HTR-8/SVneo (cell line): ENCODE measurements around the gene METTL21A.
"Not testable (repeated sequence)": the region's sequence is repeated elsewhere in the genome, so short reads cannot be mapped to it uniquely, and the experiment has no call there.

Experiments used
- DNase-seq: peaks from one replicate; pipeline ENCODE4 v3.0.0; 2011; ENCODE audit warnings: low spot score, mixed read lengths; ENCODE audit not compliant: insufficient read length
- FAIRE-seq: peaks from 2 replicates; lab custom pipeline; 2011; peaks lifted over from hg19 to GRCh38; lab: Jason Lieb, UNC

Gene METTL21A

DNA sequence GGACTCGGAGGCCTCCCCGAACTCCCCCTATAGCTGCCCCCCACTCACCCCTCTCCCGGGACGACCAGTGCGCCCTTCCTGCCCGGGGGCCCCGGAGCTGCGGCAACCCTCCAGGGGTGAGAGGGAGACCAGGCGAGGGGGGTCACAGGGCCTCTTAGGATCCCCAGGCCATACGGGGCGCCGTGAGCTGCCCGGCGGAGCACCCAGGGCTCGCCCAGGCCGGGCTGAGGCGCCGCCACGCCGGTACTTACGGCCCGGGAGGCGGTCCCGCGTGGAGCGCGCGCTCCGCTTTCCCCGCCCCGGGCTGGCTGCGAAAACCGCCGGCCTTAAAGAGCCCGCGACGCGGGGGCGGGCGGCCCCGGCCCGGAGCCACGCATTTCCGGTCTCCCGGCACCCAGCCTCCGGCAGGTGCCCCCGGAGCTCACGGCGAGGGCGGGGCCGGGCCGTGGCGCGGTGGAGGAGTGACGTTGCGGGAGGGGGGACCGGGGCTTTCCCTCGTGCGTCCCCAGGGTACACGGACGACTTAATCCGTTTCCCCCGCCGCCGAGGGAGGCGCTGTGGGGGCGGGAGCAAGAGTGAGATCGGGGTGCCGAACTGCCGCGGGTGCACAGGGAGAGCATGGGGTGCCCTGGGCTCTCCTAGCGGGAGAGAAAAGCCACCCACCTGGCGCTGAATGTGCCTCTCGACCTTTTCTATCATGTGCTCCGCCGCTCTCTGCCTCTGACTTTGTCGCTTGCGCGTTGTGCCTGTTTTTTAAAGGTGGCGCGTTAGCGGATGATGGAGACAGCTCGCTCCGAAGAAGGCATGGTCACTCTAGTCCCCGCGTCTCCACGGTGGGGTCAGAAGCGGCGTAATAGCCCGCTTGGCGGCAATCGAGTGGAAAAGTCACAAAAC, at the start of gene METTL21A:
TSS of gene METTL21A (minus strand) at position 381 of the 894 bp plus-strand sequence. CDS start 1,019 bp downstream, outside the sequence.
- DNase-seq (peak; percentile 81), FAIRE-seq (no peak)

DNA sequence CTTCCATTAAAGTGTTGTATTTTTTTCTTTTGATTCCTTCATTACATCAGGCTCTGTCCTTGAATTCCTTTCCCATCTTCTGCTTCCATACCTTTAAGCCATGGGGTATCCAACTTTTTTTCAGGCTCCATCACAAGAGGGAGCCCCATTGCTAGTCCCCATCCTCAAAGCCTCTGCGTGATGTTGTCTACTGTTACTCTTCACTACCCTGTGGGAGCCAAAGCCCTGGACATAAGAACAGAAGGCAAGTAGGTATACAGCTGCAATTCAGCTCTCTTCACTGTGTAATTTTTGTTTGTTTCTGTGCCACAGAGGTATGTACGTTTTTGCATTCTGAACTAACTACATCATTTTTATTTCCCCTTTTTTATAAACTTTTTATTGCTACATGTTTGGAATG, 49.6 kb upstream of the METTL21A start:
- DNase-seq (no peak), FAIRE-seq (no peak)

DNA sequence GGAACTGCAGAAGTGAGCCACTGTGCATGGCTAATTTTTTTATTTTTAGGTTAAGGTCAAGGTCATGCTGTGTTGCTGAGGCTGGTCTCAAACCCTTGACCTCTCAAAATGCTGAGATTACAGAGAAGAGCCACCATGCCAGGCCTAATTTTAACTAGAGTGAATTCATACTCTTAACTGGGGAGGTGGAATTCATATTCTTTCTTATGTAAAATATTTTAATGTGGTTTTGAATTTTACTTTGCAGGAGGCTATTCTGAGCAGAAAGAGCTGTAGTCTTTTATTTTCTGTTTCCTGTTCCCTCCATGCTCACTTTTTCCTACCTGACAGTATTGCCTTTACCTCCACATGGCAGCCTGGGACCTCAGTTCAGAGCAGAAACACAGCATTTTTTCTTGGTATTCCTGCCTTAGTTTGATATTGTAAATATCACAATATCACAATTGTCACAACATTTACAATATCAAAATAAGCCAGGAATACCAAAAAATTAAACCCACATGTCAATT, 49.1 kb upstream of the METTL21A start:
- FAIRE-seq (no peak), DNase-seq (no peak)

DNA sequence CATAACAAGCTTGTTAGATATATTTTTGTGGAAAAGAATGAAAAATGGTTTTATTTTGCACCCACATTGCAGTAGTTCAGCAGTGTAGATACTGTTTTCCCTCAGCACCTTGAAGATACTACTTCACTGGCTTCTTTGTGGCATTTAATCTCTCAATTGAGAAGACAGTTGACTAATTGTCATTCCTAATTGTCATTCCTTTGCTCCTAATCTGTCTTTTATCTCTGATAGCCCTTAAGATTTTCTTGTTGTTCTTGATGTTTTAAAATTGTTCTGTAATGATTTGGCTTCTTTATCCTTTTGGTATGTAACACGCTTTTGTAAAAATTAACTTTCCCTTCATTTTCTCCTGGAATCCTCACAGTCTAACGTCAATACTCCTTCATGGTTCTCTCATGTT, 48.2 kb upstream of the METTL21A start:
- FAIRE-seq, result no peak
- DNase-seq, result no peak

DNA sequence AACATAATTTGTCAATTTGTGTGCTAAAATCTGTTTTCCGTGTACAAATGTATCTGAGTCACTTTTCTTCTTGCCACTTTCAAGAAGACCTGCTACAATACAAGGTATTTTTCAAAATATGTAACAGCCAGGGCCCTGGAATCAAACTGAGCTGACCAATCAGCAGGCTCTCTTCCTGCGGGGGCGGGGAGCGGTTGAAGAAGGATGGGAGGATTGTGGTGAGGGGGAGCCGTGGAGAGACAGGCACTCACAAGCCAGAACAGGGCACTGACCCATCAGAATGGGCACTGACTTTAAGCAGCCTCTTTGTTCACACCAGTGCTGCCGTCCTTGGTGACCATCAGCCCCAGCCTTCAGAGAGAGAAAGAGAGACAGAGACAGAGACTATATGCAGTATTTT, 45.7 kb upstream of the METTL21A start:
- FAIRE-seq (no peak), DNase-seq (no peak)

DNA sequence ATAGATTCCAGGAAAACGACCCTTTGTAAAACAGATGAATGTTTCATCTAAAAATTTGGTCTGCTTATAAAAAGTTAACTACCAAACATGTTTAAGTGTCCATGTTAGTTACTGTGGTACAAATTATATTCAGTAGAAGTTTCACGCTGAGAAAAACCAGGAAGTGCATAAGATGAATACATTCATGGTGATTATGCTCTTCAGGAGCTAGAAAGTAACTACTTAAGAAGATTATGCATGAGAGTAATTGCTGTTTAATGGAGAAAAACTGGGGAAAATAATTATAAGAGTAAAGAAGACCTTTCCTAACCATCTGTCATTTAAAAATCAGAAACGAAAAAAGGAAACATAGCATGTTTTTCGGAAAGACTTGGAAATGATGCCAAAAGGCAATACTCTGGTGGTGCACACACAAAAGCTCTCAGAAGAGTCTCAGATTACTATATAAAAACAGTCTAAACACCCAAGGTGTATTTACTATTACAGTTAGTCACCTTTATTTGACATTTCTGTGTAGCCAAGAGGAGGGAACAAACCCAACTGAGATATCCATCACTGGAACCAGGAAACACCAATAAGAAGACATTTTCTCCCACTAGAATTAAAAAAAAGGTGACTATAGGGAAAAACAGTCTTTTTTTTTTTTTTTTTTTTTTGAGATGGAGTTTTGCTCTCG, 38.8 kb upstream of the METTL21A start:
- DNase-seq, result no peak
- FAIRE-seq, result no peak

DNA sequence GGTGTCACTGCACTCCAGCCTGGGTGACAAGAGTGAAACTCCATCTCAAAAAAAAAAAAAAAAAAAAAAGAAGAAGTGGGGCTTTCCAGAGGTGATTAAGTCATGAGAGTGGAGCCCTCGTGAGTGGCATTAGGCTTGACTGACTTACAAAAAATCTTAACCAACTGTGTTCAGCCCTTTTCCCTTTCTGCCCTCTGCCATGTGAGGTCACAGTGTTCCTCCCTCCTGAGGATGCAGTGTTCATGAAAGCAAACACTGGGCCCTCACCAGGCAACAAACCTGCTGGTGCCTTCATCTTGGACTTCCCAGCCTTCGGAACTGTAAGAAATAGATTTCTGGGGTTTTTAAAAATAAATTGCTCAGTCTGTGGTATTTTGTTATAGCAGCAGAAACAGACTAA, 37.0 kb upstream of the METTL21A start:
- FAIRE-seq, result no peak
- no peak for DNase-seq

DNA sequence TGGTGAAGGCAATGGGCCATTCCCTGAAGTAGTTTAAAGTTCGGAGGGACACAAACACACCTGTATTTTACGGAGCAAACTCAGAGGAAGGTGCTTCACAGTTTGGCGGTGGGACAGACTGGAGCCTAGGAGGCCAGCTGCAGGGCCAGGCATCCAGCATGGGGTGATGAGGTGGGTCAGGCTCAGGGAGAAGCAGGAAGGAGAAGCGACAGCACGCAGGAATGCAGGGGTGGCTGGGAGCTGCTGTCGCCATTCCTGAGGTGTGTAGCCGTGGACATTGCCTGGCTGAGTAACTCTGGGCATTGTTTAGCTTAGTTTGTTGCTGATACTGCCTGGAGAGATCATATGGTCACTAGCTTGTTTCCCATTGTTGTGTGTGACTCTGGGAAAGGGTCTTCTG, 35.8 kb upstream of the METTL21A start:
- DNase-seq (no peak), FAIRE-seq (no peak)

DNA sequence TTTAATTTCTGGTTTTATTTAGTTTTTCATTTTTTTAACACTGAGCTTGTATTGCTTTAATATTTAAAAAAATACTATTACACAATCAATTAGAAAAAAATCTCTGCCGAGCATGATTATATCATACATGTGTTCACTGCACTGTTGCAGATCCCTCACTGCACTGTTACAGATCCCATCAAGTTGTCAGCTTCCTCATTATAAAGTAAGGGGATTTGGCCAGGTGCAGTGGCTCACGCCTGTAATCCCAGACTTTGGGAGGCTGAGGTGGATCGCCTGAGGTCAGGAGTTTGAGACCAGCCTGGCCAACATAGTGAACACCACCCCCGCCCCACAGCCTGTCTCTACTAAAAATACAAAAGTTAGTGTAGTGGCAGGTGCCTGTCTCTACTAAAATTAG, 33.0 kb upstream of the METTL21A start:
- DNase-seq, result no peak

DNA sequence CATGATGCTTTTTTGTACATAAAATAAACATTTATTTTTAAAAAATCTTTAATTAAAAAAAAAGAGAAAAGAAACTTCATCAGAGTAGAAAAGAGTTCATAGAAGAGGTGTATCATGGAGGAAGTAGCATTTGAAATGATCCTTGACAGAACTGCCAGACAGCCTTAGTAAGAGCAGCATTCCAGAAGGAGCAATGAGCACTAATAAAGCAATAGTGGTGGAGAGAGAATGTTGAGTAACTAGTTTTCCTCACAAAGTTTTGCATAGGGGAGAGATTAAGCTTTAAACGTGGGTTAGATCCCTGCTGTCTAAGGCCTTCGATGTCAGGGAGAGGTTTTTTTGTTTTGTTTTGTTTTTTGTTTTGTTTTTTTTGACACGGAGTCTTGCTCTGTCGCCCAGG, 29.8 kb upstream of the METTL21A start:
- DNase-seq, result no peak
- no peak for FAIRE-seq

More for the DNA sequence above, 33.0 kb upstream of the METTL21A start:
- no peak for FAIRE-seq

DNA sequence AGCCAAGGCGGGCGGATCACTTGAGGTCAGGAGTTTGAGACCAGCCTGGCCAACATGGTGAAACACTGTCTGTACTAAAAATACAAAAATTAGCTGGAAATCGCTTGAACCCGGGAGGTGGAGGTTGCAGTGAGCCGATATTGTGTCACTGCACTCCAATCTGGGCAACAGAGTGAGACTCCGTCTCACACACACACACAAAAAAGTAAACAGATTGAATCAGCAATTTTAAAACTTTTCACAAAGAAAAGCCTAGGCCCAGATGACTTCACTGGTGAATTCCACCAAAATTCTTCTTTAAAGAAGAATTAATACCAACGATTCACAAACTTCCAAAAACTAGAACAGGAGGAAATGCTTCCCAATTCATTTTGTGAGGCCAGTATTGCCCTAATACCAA, 21.4 kb upstream of the METTL21A start:
- FAIRE-seq, DNase-seq: not testable (repeated sequence)

DNA sequence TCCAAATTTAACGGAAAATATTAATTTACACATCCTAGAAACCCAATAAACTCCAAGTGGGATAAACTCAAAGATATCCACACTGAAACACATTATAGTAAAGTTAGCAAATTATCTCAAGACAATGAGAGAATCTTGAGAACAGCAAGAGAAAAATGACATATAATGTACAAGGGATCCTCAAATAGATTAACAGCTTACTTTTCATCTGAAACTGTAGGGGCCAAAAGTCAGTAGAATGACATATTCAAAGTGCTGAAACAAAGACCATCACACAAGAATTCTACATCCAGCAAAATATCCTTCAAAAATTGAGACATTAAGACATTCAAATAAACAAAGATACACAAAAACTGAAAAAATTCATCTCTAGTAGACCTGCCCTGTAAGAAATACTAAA, 18.7 kb upstream of the METTL21A start:
- FAIRE-seq, result no peak
- no peak for DNase-seq

DNA sequence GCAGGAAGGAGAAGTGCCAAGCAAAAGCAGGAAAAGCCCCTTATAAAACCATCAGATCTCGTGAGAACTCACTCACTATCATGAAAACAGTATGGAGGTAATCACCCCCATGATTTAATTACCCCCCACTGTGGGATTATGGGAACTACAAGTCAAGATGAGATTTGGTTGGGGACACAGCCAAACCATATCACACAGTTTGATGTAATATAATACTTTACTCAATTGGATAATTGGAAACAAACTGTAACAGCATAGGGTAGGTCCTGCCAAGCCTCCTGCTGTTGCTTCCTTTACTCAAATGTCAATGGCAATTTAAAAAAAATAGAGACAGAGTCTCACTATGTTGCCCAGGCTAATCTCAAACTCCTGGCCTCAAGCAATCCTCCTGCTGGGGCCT, 15.5 kb upstream of the METTL21A start:
- DNase-seq (no peak), FAIRE-seq (no peak)

DNA sequence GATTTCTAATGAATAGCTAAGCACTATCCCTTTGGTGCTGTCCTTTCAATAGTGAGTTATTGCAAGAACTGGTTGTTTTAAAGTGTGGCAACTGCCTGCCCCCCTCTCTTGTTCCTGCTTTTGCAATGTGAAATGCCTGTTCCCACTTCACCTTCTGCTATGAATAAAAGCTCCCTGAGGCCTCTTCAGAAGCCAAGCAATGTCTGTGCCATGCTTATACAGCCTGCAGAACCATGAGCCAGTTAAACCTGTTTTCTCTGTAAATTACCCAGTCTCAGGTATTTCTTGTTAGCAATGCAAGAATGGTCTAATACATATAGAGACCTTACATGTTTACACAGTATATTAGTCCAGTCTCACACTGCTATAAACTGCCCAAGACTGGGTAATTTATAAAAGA, 15.0 kb upstream of the METTL21A start:
- DNase-seq, result no peak

DNA sequence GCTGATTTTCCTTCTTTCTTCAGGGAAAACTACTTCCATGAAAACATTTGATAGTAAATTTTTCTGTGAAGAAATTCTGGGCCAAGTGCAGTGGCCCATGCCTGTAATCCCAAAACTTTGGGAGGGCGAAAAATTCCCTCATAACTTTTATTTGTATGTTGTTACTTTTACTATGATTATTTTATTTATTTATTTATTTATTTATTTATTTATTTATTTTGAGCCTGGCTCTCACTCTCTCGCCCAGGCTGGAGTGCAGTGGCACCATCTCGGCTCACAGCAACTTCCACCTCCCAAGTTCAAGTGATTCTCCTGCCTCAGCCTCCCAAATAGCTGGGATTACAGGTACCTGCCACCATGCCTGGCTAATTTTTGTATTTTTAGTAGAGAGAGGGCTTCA, 14.1 kb upstream of the METTL21A start:
- DNase-seq, FAIRE-seq: not testable (repeated sequence)

More for the DNA sequence above, 15.0 kb upstream of the METTL21A start:
- no peak for FAIRE-seq

DNA sequence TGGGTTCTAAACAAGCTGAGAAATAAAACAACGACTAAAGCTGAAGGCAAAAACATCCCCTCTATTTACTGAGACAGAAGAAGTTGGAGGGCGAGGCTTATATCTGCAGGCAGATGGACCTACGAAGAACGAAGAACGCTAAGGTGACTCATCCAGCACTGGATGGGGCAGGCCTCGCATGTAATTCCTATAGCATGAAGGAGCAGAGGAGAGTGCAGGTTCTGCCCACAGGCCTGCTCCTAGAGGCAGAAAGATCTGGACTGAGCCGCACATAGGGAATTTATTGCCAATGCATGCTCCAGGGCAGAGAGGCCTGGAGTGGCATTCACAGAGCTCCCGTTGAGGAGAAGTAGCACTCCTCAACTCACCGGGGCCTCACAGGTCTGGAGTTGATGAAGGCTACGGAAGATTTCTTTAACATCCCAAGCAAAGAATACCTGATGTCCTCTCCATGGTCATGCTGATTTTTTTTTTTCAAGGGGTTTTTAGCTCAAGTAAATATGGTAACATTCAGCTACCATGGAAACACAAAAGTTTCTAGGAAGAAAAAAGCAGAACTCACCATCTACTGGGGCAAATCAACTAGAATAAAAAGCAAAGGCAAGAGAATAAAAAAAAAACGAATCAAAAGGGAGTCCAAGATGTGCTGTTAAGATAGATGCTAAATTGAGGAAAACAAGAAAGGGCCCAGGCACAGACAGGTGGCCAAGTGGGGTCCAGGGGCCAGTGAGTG, 10.4 kb upstream of the METTL21A start:
- FAIRE-seq (no peak), DNase-seq (no peak)

DNA sequence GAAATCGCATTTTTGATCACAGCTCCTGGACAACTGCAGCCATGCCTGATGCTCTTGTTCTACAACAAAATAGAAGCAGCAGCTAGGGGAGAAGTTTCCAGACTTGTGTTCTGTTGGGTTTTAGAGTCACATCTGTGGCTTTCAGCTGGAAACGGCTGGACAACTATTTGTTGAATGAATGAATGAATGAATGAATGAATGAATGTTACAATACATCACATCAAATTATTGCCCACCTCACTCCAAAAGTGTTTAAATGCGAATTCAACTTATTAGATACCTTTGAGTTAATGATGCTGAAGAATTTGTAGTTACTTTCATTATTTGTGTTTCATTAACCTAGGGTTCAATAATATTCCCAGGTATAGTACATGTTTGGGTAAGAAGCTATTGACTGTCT, 8.5 kb upstream of the METTL21A start:
- DNase-seq (no peak), FAIRE-seq (no peak)

DNA sequence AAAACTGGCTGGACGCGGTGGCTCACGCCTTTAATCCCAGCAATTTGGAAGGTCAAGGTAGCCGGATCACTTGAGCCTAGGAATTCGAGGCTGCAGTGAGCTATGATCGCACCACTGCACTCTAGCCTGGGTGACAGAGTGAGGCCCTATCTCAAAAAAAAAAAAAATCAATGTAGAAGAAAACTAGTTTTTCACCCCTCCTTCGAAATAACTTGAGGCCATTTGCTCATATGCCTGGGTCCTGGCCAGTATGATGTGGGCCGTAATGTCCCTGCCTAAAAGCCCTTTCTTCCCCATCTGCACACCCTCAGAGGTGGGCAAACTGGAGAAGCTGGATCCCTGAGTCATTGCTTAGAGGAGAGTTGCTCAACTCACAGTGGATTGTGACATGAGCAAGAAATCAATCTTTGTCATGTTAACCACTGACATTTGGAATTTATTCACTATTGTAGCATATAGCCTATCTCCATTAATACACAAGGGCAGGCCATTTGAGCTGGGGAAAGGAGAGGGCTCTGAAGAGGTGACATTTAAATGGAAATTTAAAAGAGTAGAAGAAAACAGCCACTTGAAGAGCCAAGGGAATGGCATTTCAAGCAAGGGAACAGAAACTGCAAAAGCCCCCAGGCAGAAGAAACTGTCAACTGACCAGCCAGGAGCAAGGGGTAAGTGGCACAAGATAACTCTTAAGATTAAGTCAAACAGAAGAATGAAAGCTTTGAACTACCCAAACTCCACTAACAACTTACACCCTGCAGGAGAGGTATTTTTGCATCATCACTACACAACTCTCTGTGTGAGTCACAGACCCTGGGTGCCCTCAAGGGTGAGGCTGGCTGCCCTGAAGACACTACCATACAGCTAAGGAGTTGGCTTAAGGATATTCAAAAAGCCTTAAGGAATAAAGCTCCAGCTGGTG, 7.6 kb upstream of the METTL21A start:
- peak; percentile 62 for DNase-seq
- FAIRE-seq, result peak; percentile 51

DNA sequence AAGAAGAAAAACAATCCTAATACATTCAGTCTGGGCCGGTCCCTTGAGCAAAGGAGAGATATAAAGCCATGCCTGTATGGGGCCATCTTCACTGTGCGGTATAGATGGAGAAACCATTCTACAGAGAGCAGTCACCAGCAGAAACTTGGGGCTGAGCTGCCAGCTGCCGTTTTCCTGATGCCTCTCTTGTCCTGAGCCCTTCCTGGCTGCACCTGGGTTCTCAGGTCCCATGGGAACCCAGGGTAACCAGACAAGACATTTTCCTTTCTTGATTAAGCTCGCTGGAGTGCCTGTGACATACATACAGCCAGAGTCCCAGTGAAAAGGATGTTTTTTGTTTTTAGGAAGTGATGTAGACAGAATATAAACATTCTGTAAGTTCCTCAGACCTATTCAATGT, 5.3 kb upstream of the METTL21A start:
- FAIRE-seq, result no peak
- no peak for DNase-seq

DNA sequence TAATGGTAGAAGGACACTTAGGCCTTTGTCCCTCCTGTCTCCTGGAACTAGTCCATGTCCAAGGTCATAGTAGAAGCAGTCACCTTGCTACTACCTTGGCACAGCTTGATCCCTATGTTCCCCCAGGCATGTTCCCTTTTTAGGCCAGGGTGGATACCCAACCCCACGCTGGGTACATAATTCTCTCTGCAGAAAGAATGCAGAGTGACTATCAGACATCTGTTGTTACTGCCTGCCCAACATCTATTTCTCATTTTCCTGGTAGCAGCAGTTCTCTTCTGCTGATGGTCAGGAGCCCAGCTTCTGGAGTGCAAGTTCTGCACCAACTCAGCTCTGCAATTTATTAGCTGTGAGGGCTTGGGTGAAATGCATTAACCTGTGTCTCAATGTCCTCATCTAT, 4.4 kb upstream of the METTL21A start:
- no peak for DNase-seq
- FAIRE-seq, result no peak
